GM21381 (cell line): Measurements from ENCODE around the gene SUOX.
"Not testable (repeated sequence)": the region's sequence is repeated elsewhere in the genome, so short reads cannot be mapped to it uniquely, and the experiment has no call there.

Source experiments
- ATAC-seq: cut with Tn5 transposase; IDR thresholded peaks from one replicate; pipeline ENCODE4 v1.9.1; 2021; ENCODE audit warnings: mild to moderate bottlenecking, moderate library complexity; ENCODE audit not compliant: unreplicated experiment

Gene SUOX

GRCh38 chr12:55996715-55997534 lies at the start of gene SUOX:
SUOX (plus strand) TSS chr12:55997276; CDS start chr12:56002222, 4,946 bp downstream.
- ATAC-seq = peak; percentile 100

- no peak for ATAC-seq
Measured at GRCh38 chr12:55955344-55955743, 41.7 kb upstream of the SUOX start.

- ATAC-seq = no peak
Measured at GRCh38 chr12:55955800-55956508, 41.1 kb upstream of the SUOX start.

- ATAC-seq = no peak
Measured at GRCh38 chr12:55957106-55957859, 39.8 kb upstream of the SUOX start.

GRCh38 chr12:55963760-55964159 lies 33.3 kb upstream of the SUOX start:
- ATAC-seq = no peak

GRCh38 chr12:55965240-55965639 lies 31.8 kb upstream of the SUOX start:
- no peak for ATAC-seq

- ATAC-seq = no peak
Measured at GRCh38 chr12:55965941-55966407, 31.1 kb upstream of the SUOX start, which contains the start of gene PMEL. PMEL (minus strand) TSS chr12:55966042; CDS start chr12:55966011, 31 bp downstream.

GRCh38 chr12:55966408-55967281 lies 30.4 kb upstream of the SUOX start, which contains the start of gene CDK2:
CDK2 (plus strand) TSS chr12:55966830; CDS start chr12:55967009, 179 bp downstream.
- ATAC-seq = peak; percentile 95

GRCh38 chr12:55969356-55969755 lies 27.7 kb upstream of the SUOX start:
- no peak for ATAC-seq

GRCh38 chr12:55970775-55971174 lies 26.3 kb upstream of the SUOX start:
- no peak for ATAC-seq

- no peak for ATAC-seq
Measured at GRCh38 chr12:55972042-55972441, 25.0 kb upstream of the SUOX start.

GRCh38 chr12:55972456-55972855 lies 24.6 kb upstream of the SUOX start:
- no peak for ATAC-seq

- ATAC-seq = no peak
Measured at GRCh38 chr12:55972911-55973598, 24.0 kb upstream of the SUOX start.

- peak; percentile 90 for ATAC-seq
Measured at GRCh38 chr12:55973599-55974307, 23.3 kb upstream of the SUOX start, which contains the start of gene RAB5B. RAB5B (plus strand) TSS chr12:55974078; CDS start chr12:55986961, 12,883 bp downstream.

- ATAC-seq = peak; percentile 7
Measured at GRCh38 chr12:55974308-55974730, 22.8 kb upstream of the SUOX start.

- ATAC-seq = no peak
Measured at GRCh38 chr12:55978393-55978792, 18.7 kb upstream of the SUOX start.

- ATAC-seq = no peak
Measured at GRCh38 chr12:55979069-55979468, 18.0 kb upstream of the SUOX start.

- not testable (repeated sequence) for ATAC-seq
Measured at GRCh38 chr12:55981882-55982281, 15.2 kb upstream of the SUOX start.
